ENCODE results near the gene UBE2J2.
A peak's percentile ranks its signal among the peaks of the same experiment; 100 is the strongest.

UBE2J2 gene

DNA sequence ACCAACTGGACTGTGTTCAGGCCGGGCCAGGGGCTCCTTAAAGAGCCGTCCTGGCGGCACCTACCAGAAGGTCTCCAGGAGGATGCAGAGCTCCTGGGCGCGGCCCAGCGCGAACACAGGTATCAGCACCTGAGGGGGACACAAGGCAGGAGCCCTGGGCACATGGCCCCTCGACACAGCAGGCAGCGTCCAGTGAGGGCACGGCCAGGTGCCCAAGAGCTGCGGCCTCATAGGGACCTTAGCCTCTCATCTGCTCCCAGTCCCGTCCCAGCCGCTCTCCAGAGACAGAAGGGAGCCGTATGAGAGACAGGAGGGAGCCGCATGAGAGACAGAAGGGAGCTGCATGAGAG, 40.6 kb upstream of the UBE2J2 start:
- no peak overlapping the region for H3K9ac ChIP-seq (ENCODE audit: low read length)
- H3K27me3 ChIP-seq (ENCODE audit: control insufficient read depth in 1 of 2, insufficient read depth in 1 of 2, low read length in 2 of 2): no peaks in the 10 kb centered on the region
- no peak overlapping the region for H3K14ac ChIP-seq (ENCODE audit: low read length in 2 of 2)
- 97% methylated on average over 13 of the region's 15 CpGs for WGBS
- no peak overlapping the region for H2BK12ac ChIP-seq (ENCODE audit: low read length in 2 of 2)
- no peak overlapping the region for H3K4ac ChIP-seq (ENCODE audit: low read depth in 1 of 2, low read length in 2 of 2)
- no peak overlapping the region for H2AFZ ChIP-seq (ENCODE audit: low read depth, low read length)
- H3K18ac ChIP-seq (ENCODE audit: low read depth in 1 of 2, low read length in 2 of 2): no peak overlapping the region
- no peak overlapping the region for H4K8ac ChIP-seq (ENCODE audit: low read length)
- no peaks in the 10 kb centered on the region for H3K9me3 ChIP-seq (ENCODE audit: control insufficient read depth, low read length)
- H2BK5ac ChIP-seq (ENCODE audit: low read depth, low read length, poor library complexity, severe bottlenecking): no peak overlapping the region
- no peak overlapping the region for H2AK5ac ChIP-seq (ENCODE audit: low read length, severe bottlenecking)
- H3K4me3 ChIP-seq (ENCODE audit: insufficient read depth in 1 of 2, low read depth in 1 of 2, low read length in 2 of 2): no peak overlapping the region
- H4K91ac ChIP-seq (ENCODE audit: low read length): no peak overlapping the region
- no peak overlapping the region for H2BK15ac ChIP-seq (ENCODE audit: low read depth, poor library complexity, severe bottlenecking)
- no peak overlapping the region for H3K4me2 ChIP-seq (ENCODE audit: low read length, poor library complexity, severe bottlenecking)
- H3K4me1 ChIP-seq (ENCODE audit: control insufficient read depth, insufficient read depth, low read depth, low read length): peaks cover 24% of the 10 kb centered on the region
- H3K23ac ChIP-seq (ENCODE audit: low read length in 2 of 2): no peak overlapping the region
- H3K36me3 ChIP-seq (ENCODE audit: control insufficient read depth in 1 of 2, insufficient read depth in 2 of 2, low read depth in 1 of 2, low read length in 2 of 2): peaks cover 66 to 83% of the 10 kb centered on the region in 2 experiments
- no peak overlapping the region for H2BK120ac ChIP-seq (ENCODE audit: low read depth, low read length)
- DNase-seq: no peak
- H3K79me1 ChIP-seq (replicated peaks; ENCODE audit: low read length, poor library complexity, severe bottlenecking): peaks cover 42% of the 10 kb centered on the region
- H3K27ac ChIP-seq (ENCODE audit: low read length, poor library complexity, severe bottlenecking): no peak overlapping the region

- Histone ChIP-seq H3K9me3 (ENCODE audit: control insufficient read depth, low read length) (no peaks in the 10 kb centered on the region), H3K4me3 (ENCODE audit: insufficient read depth in 1 of 2, low read depth in 1 of 2, low read length in 2 of 2) (peak overlapping the region in 1 of 2 experiments; percentile 27), H3K4me2 (ENCODE audit: low read length, poor library complexity, severe bottlenecking) (no peak overlapping the region), H3K14ac (ENCODE audit: low read length in 2 of 2) (no peak overlapping the region), H3K18ac (ENCODE audit: low read depth in 1 of 2, low read length in 2 of 2) (no peak overlapping the region), H3K79me1 (replicated peaks; ENCODE audit: low read length, poor library complexity, severe bottlenecking) (peaks cover 37% of the 10 kb centered on the region), H3K4ac (ENCODE audit: low read depth in 1 of 2, low read length in 2 of 2) (no peak overlapping the region), H3K9ac (ENCODE audit: low read length) (no peak overlapping the region), H2AFZ (ENCODE audit: low read depth, low read length) (no peak overlapping the region), H4K91ac (ENCODE audit: low read length) (no peak overlapping the region), H3K27ac (ENCODE audit: low read length, poor library complexity, severe bottlenecking) (no peak overlapping the region), H2BK15ac (ENCODE audit: low read depth, poor library complexity, severe bottlenecking) (no peak overlapping the region), H2BK12ac (ENCODE audit: low read length in 2 of 2) (no peak overlapping the region), H2AK5ac (ENCODE audit: low read length, severe bottlenecking) (no peak overlapping the region), H3K27me3 (ENCODE audit: control insufficient read depth in 1 of 2, insufficient read depth in 1 of 2, low read length in 2 of 2) (no peaks in the 10 kb centered on the region), H3K23ac (ENCODE audit: low read length in 2 of 2) (no peak overlapping the region), H2BK5ac (ENCODE audit: low read depth, low read length, poor library complexity, severe bottlenecking) (no peak overlapping the region), H3K4me1 (ENCODE audit: control insufficient read depth, insufficient read depth, low read depth, low read length) (peaks cover 23% of the 10 kb centered on the region), H3K36me3 (ENCODE audit: control insufficient read depth in 1 of 2, insufficient read depth in 2 of 2, low read depth in 1 of 2, low read length in 2 of 2) (peaks cover 60 to 78% of the 10 kb centered on the region in 2 experiments), H2BK120ac (ENCODE audit: low read depth, low read length) (no peak overlapping the region), H4K8ac (ENCODE audit: low read length) (no peak overlapping the region)
- 92% methylated on average over 37 of the region's 37 CpGs for WGBS
- DNase-seq: no peak
These were observed 40.0 kb upstream of the UBE2J2 start for GRCh38 chr1:1313500-1314236.

DNA sequence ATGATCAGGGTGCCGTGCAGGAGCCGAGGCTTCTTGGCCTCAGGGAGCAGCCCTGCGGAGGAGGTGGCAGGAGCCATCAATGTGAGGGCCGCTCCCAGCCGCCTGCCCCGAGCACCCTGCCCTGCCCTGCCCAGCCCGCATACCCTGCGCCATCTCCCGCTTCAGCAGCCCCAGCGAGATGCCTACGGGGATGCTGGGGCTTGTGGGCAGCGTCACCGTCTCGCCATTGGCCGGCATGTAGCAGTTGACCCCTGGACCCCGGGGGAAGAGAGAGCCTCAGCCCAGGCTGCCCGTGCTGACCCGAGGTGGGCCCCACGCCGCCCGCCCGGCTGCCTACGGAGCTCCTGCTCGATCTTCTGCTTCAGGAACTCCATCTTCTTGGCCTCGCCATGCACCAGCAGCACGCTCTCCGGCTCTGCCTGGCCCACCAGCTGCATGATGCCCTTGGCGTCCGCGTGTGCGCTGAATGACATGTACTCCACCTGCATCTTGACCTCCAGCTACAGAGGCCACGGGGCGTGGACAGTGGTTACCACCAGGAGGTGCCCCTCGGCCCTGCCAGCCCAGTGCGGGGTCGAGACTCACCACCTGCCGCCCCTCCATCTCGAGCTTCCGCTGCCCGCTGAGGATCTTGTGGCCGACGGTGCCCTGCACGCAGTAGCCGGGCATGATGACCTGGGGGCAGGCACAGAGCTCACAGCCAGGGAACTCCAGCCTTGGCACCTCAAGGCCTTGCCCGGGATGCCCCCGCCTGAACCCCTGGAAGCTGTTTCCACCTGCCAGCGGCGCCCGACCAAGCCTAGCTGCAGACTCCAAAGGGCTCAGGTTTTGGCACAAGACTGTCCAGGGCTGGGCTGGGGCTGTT, 39.0 kb upstream of the UBE2J2 start:
- Histone ChIP-seq H3K23ac (ENCODE audit: low read length in 2 of 2) (no peak overlapping the region), H3K18ac (ENCODE audit: low read depth in 1 of 2, low read length in 2 of 2) (no peak overlapping the region), H2AFZ (ENCODE audit: low read depth, low read length) (no peak overlapping the region), H3K27ac (ENCODE audit: low read length, poor library complexity, severe bottlenecking) (no peak overlapping the region), H3K79me1 (replicated peaks; ENCODE audit: low read length, poor library complexity, severe bottlenecking) (peaks cover 37% of the 10 kb centered on the region), H3K4ac (ENCODE audit: low read depth in 1 of 2, low read length in 2 of 2) (no peak overlapping the region), H3K9ac (ENCODE audit: low read length) (no peak overlapping the region), H3K4me1 (ENCODE audit: control insufficient read depth, insufficient read depth, low read depth, low read length) (peaks cover 18% of the 10 kb centered on the region), H3K27me3 (ENCODE audit: control insufficient read depth in 1 of 2, insufficient read depth in 1 of 2, low read length in 2 of 2) (no peaks in the 10 kb centered on the region), H3K4me2 (ENCODE audit: low read length, poor library complexity, severe bottlenecking) (no peak overlapping the region), H3K4me3 (ENCODE audit: insufficient read depth in 1 of 2, low read depth in 1 of 2, low read length in 2 of 2) (no peak overlapping the region), H3K14ac (ENCODE audit: low read length in 2 of 2) (no peak overlapping the region), H2BK15ac (ENCODE audit: low read depth, poor library complexity, severe bottlenecking) (no peak overlapping the region), H4K8ac (ENCODE audit: low read length) (no peak overlapping the region), H2BK12ac (ENCODE audit: low read length in 2 of 2) (peak overlapping the region in 1 of 2 experiments; percentile 11), H4K91ac (ENCODE audit: low read length) (no peak overlapping the region), H3K9me3 (ENCODE audit: control insufficient read depth, low read length) (no peaks in the 10 kb centered on the region), H2AK5ac (ENCODE audit: low read length, severe bottlenecking) (no peak overlapping the region), H2BK5ac (ENCODE audit: low read depth, low read length, poor library complexity, severe bottlenecking) (no peak overlapping the region), H3K36me3 (ENCODE audit: control insufficient read depth in 1 of 2, insufficient read depth in 2 of 2, low read depth in 1 of 2, low read length in 2 of 2) (peaks cover 59 to 78% of the 10 kb centered on the region in 2 experiments), H2BK120ac (ENCODE audit: low read depth, low read length) (no peak overlapping the region)
- 95% methylated on average over 49 of the region's 49 CpGs for WGBS
- no peak for DNase-seq
